WTC11 (cell line): Measurements from ENCODE around the gene BBS5.

Experiments used
- CTCF ChIP-seq: fragments of 200-600 bp; IDR thresholded peaks from 2 replicates; pipeline ENCODE4 v1.8.0; 2022; ENCODE audit warnings: antibody characterized with exemption
- FOXJ3 ChIP-seq: sonication (generic); formaldehyde crosslinking; IDR thresholded peaks from 2 replicates; pipeline ENCODE4 v1.9.0; 2021; ENCODE audit warnings: missing genetic modification reagents, mild to moderate bottlenecking, borderline replicate concordance
- TCF7 ChIP-seq: sonication (generic); formaldehyde crosslinking; IDR thresholded peaks from 2 replicates; pipeline ENCODE4 v1.8.0; 2022; ENCODE audit warnings: mild to moderate bottlenecking, low read depth, missing genetic modification reagents, moderate library complexity
- TF ChIP-seq, protein P1 (sequence below): sonication (generic); formaldehyde crosslinking; conservative IDR thresholded peaks from 2 replicates; pipeline ENCODE4 v1.8.1; 2022; ENCODE audit warnings: mild to moderate bottlenecking, missing genetic modification reagents

DNA sequence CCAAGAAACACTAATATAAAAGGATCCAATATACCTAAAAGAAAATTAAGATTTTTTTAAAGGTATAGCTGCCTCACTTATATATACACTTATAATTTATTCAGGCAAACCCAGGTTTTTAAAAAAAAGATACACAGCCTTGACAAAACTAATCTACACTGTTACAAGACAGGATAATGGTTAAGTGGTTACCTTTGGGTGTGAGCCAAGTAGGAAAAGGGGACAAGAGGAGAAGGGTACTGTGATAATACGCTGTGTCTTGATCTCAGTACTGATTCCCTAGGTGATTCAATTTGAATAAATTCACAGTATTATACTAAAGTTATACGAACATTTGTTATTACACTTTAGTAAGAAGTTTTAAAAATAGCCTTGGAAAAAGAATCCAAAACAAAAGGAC, 60.9 kb downstream of the BBS5 start:
- TF ChIP-seq FOXJ3 (CRISPR knock-in tag) (no peak), TCF7 (CRISPR knock-in tag) (no peak), CTCF (no peak)
- TF ChIP-seq, protein P1, sequence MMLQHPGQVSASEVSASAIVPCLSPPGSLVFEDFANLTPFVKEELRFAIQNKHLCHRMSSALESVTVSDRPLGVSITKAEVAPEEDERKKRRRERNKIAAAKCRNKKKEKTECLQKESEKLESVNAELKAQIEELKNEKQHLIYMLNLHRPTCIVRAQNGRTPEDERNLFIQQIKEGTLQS (CRISPR knock-in tag), result no peak
